A549 (cell line): ENCODE measurements around the gene ANKRD13D. TPM values are rescaled to one million over a fixed set of nuclear protein-coding genes. Genes with fewer than 3 reads are reported as not detected.

Experiments
- ATAC-seq, 2 experiments: fragments of 200-7000 bp in 1 of 2; fragments of >200 bp in 1 of 2; cut with Nextera tagmentation in 1 of 2; cut with Tn5 transposase in 1 of 2; 3 replicates each; pipeline versions ENCODE4 v1.8.0 to v1.9.1; 2018 to 2020; ENCODE audit warnings: mild to moderate bottlenecking in 1 of 2, moderate library complexity in 1 of 2
- CTCF ChIA-PET: fragments of 300-600 bp; sonication (Branson Sonifier 250); formaldehyde crosslinking; extraction: SDS; loops from one replicate; lab custom pipeline; 2021; ENCODE audit warnings: antibody characterized with exemption, inconsistent platforms; lab: Yijun Ruan, JAX
- POLR2A ChIA-PET: fragments of 350-600 bp; formaldehyde crosslinking; extraction: SDS; loops from one replicate; lab custom pipeline; 2021; ENCODE audit warnings: antibody characterized with exemption, inconsistent platforms; lab: Yijun Ruan, JAX
- DNase-seq, 2 experiments: peaks; one replicate each; pipeline versions ENCODE4 v3.0.0 to v3.0.0-alpha.2; 2011 to 2016; ENCODE audit warnings: low read depth in 1 of 2, low spot score in 1 of 2
- FAIRE-seq: peaks from 2 replicates; lab custom pipeline; 2011; peaks lifted over from hg19 to GRCh38; lab: Jason Lieb, UNC
- H3K27ac ChIP-seq, 2 experiments: fragments of >200 bp; sonication (Bioruptor Twin); formaldehyde crosslinking; 3 replicates each; pipeline ENCODE4 v1.5.1; 2016 to 2017
- H3K4me1 ChIP-seq: fragments of >200 bp; sonication (Bioruptor Twin); formaldehyde crosslinking; 3 replicates; pipeline ENCODE4 v1.6.1; 2016
- H3K4me2 ChIP-seq: fragments of >200 bp; sonication (Bioruptor Twin); formaldehyde crosslinking; 3 replicates; pipeline ENCODE4 v1.6.1; 2016
- H3K4me3 ChIP-seq: fragments of >200 bp; sonication (Bioruptor Twin); formaldehyde crosslinking; 3 replicates; pipeline ENCODE4 v1.5.1; 2016
- H3K9me3 ChIP-seq: fragments of >200 bp; sonication (Bioruptor Twin); formaldehyde crosslinking; 3 replicates; pipeline ENCODE4 v1.6.1; 2016
- ATOH8 ChIP-seq: fragments of 250-450 bp; sonication (Bioruptor Pico); IDR thresholded peaks from 2 replicates; pipeline ENCODE4 v1.5.0; 2020; ENCODE audit warnings: low read depth, mild to moderate bottlenecking, moderate library complexity
- CHD4 ChIP-seq: fragments of 200-600 bp; sonication (generic); IDR thresholded peaks from 2 replicates; pipeline ENCODE4 v1.6.1; 2016; ENCODE audit warnings: antibody characterized with exemption, mild to moderate bottlenecking, borderline replicate concordance
- FOSL2 ChIP-seq, 2 experiments: fragments of 450-650 bp in 1 of 2; fragments of >200 bp in 1 of 2; sonication (Bioruptor Twin) in 1 of 2; formaldehyde crosslinking; IDR thresholded peaks; 2 replicates each; pipeline versions ENCODE4 v1.5.0 to v1.6.1; 2016 to 2020; ENCODE audit warnings: mild to moderate bottlenecking in 1 of 2, moderate library complexity in 1 of 2
- GATA3 ChIP-seq: IDR thresholded peaks from 2 replicates; pipeline ENCODE4 v1.6.1; 2012; ENCODE audit warnings: borderline replicate concordance
- HOXB13 ChIP-seq: fragments of 250-450 bp; sonication (Bioruptor Pico); IDR thresholded peaks from 2 replicates; pipeline ENCODE4 v1.5.0; 2020; ENCODE audit warnings: low read depth, mild to moderate bottlenecking, moderate library complexity
- KDM1A ChIP-seq: fragments of 200-600 bp; sonication (generic); IDR thresholded peaks from 2 replicates; pipeline ENCODE4 v1.6.1; 2016; ENCODE audit warnings: low read depth, mild to moderate bottlenecking
- MAFK ChIP-seq: fragments of 450-650 bp; IDR thresholded peaks from 2 replicates; pipeline ENCODE4 v1.6.1; 2014; ENCODE audit not compliant: partially characterized antibody
- MYC ChIP-seq: IDR thresholded peaks from 2 replicates; pipeline ENCODE4 v1.6.1; 2012; ENCODE audit warnings: mild to moderate bottlenecking, inconsistent platforms, low read length, improper control_type of control experiment, borderline replicate concordance
- NFE2L2 ChIP-seq: fragments of 150-350 bp; conservative IDR thresholded peaks from 2 replicates; pipeline ENCODE4 v1.6.1; 2014; ENCODE audit warnings: low read length
- NPAS2 ChIP-seq: fragments of 250-450 bp; sonication (Bioruptor Pico); IDR thresholded peaks from 2 replicates; pipeline ENCODE4 v1.8.0; 2022; ENCODE audit warnings: mild to moderate bottlenecking, moderate library complexity, borderline replicate concordance
- RARB ChIP-seq: fragments of 250-450 bp; sonication (Bioruptor Pico); IDR thresholded peaks from 2 replicates; pipeline ENCODE4 v1.8.0; 2021; ENCODE audit warnings: mild to moderate bottlenecking, moderate library complexity
- REST ChIP-seq: fragments of 200-600 bp; sonication (generic); IDR thresholded peaks from 2 replicates; pipeline ENCODE4 v1.6.1; 2016; ENCODE audit warnings: antibody characterized with exemption, mild to moderate bottlenecking, moderate library complexity
- RFX5 ChIP-seq: fragments of 450-650 bp; IDR thresholded peaks from 2 replicates; pipeline ENCODE4 v1.7.1; 2014; ENCODE audit warnings: antibody characterized with exemption, mild to moderate bottlenecking, moderate library complexity
- RNF2 ChIP-seq: fragments of 200-600 bp; sonication (generic); IDR thresholded peaks from 2 replicates; pipeline ENCODE4 v1.6.1; 2016; ENCODE audit warnings: low read depth, mild to moderate bottlenecking, antibody characterized with exemption, moderate library complexity, borderline replicate concordance
- SMC3 ChIP-seq: fragments of >200 bp; sonication (Bioruptor Twin); formaldehyde crosslinking; IDR thresholded peaks from 3 replicates; pipeline ENCODE4 v1.6.1; 2018; ENCODE audit warnings: inconsistent platforms
- SREBF2 ChIP-seq: fragments of 450-650 bp; IDR thresholded peaks from 2 replicates; pipeline ENCODE4 v1.6.1; 2014; ENCODE audit warnings: mild to moderate bottlenecking, moderate library complexity
- ZC3H11A ChIP-seq: fragments of 450-650 bp; IDR thresholded peaks from 2 replicates; pipeline ENCODE4 v1.6.1; 2014; ENCODE audit warnings: antibody characterized with exemption, mild to moderate bottlenecking
- ZFP36 ChIP-seq: fragments of 450-650 bp; IDR thresholded peaks from 2 replicates; pipeline ENCODE4 v1.6.1; 2014; ENCODE audit warnings: borderline replicate concordance; ENCODE audit not compliant: partially characterized antibody
- ZNF302 ChIP-seq: fragments of 250-450 bp; sonication (Bioruptor Pico); IDR thresholded peaks from 2 replicates; pipeline ENCODE4 v1.9.0; 2021; ENCODE audit warnings: inconsistent platforms, mild to moderate bottlenecking, moderate library complexity
- ZSCAN20 ChIP-seq: fragments of 250-450 bp; sonication (Bioruptor Pico); IDR thresholded peaks from 2 replicates; pipeline ENCODE4 v1.8.0; 2022; ENCODE audit warnings: mild to moderate bottlenecking, moderate library complexity
- WGBS: methylation state at CpG from one replicate; pipeline ENCODE4 v1.1.6; 2017; ENCODE audit errors: missing lambda C conversion rate; 5-methylcytosine and 5-hydroxymethylcytosine counted together
- polyA plus RNA-seq, 4 experiments: library from polyadenylated mRNA; depleted of rRNA in 3 of 4; stranded (reverse); fragments of >200 nt; fragmentation: RNase III in 1 of 4; extraction: RNeasy Plus Mini Kit Qiagen cat#74134 plus additional on column Dnase treatment in 1 of 4; gene quantifications; 2 replicates in 3 of 4; 3 replicates in 1 of 4; pipeline ENCODE4 v1.2.3, GENCODE V29; 2011 to 2017

Gene ANKRD13D
- polyA plus RNA-seq, 2 of the 4 experiments (the other 2 are of a cell fraction): 17.0 to 24.2 TPM

- TF ChIP-seq RARB (CRISPR knock-in tag): no peak
- no peak for TF ChIP-seq MYC
- no peak for TF ChIP-seq ZNF302
Measured at GRCh38 chr11:67300756-67301312, 11.7 kb downstream of the ANKRD13D start (continued).

DNA sequence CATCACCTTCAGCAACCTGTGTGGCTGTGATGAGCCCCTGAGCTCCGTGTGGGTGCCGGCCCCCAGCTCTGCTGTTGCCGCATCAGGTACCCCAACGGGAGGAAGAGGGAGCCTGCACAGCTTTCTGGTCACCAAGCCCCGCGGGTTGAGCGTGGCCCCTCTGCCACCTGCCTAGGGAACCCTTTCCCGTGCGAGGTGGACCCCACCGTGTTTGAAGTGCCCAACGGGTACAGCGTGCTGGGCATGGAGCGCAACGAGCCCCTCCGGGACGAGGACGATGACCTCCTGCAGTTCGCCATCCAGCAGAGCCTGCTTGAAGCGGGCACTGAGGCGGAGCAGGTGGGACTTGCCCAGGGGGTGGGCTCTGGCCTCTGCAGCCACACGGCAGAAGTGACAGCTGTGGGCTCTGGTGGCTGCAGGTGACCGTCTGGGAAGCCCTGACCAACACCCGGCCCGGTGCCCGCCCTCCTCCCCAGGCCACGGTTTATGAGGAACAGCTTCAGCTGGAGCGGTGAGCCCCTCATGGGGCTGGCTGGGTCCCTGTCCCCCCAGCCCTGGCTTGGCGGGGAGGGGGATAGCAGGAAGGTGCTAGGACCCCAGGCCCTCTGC, 12.3 kb downstream of the ANKRD13D start:
- FAIRE-seq (no peak), ATAC-seq (no peak), DNase-seq (no peak)
- no peaks in the 10 kb centered on the region for H3K9me3 ChIP-seq
- H3K4me3 ChIP-seq: no peak overlapping the region
- 93% methylated on average over 24 of the region's 28 CpGs for WGBS
- H3K4me1 ChIP-seq: peaks cover 22% of the 10 kb centered on the region; the same call in 2 of the 3 replicates
- ChIA-PET POLR2A (interaction anchor here (2.3 kb wide), 1 partner anchor 13 kb away, joined by 7 read pairs; the partner anchor contains the start of gene ANKRD13D), CTCF (interaction anchor here (1.1 to 7.1 kb wide), 6 partner anchors 10 to 50 kb away, joined by 4 to 42 read pairs (median 13); partner anchors contain the start of gene ANKRD13D)
- no peak overlapping the region for H3K27ac ChIP-seq
- TF ChIP-seq GATA3: no peak
- TF ChIP-seq NPAS2: no peak
- TF ChIP-seq RFX5: no peak
- TF ChIP-seq RARB (CRISPR knock-in tag): no peak
- TF ChIP-seq SREBF2: no peak
- no peak for TF ChIP-seq ATOH8
- TF ChIP-seq MAFK: no peak
- no peak for TF ChIP-seq ZSCAN20 (CRISPR knock-in tag)
- no peak for TF ChIP-seq MYC
- TF ChIP-seq FOSL2 (IDR thresholded peaks at IDR 0.05): no peak
- no peak for TF ChIP-seq FOSL2 (CRISPR knock-in tag; IDR thresholded peaks at IDR 0.05)
- no peak for TF ChIP-seq RNF2
- TF ChIP-seq ZC3H11A: no peak
- no peak for TF ChIP-seq CHD4
- no peak for TF ChIP-seq NFE2L2
- TF ChIP-seq KDM1A: no peak
- no peak for TF ChIP-seq ZFP36
- TF ChIP-seq REST: no peak
- TF ChIP-seq SMC3: no peak
- TF ChIP-seq HOXB13 (CRISPR knock-in tag): no peak
- no peak overlapping the region for H3K4me2 ChIP-seq
